GM18951 (cell line): ENCODE data around the gene ALKBH5.

Source experiments
- POLR2A ChIP-seq: IDR thresholded peaks from 4 replicates; pipeline ENCODE4 v1.6.1; 2011; ENCODE audit warnings: mild to moderate bottlenecking; ENCODE audit not compliant: insufficient read length, insufficient read depth; ENCODE audit errors: extremely low read depth
- in situ Hi-C: fragments of 300-500 bp; cut with MboI; formaldehyde crosslinking; loops from one replicate; pipeline ENCODE4 v1.12.0; 2022; ENCODE audit warnings: low sequenced_read_pairs, mixed read lengths, inconsistent platforms; ENCODE audit not compliant: unreplicated experiment

ALKBH5 gene

DNA sequence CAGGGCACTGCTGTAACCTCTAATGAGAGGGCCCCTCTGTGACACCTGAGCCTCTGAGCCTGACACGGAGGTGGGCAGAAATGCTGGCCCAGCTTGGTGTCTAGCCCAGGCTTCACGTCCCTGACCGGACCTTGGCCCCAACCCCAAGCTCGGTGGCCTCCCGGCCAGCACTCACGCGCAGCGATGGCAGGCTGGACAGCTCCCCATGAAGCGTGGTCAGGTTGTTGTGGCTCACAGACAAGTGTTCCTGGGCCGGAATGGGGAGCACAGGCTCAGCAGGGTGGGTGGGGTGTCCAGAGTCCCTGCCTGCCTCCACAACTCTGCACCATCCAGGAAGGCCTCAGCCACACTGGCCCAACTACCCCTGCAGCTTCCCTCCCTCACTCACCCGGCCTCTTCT, 72.7 kb downstream of the ALKBH5 start:
- no peak for TF ChIP-seq POLR2A
- in situ Hi-C loops, result no loop called here

- no peak for TF ChIP-seq POLR2A
- in situ Hi-C loops, result no loop called here
Observed at GRCh38 chr17:18256776-18257175, 73.1 kb downstream of the ALKBH5 start.

DNA sequence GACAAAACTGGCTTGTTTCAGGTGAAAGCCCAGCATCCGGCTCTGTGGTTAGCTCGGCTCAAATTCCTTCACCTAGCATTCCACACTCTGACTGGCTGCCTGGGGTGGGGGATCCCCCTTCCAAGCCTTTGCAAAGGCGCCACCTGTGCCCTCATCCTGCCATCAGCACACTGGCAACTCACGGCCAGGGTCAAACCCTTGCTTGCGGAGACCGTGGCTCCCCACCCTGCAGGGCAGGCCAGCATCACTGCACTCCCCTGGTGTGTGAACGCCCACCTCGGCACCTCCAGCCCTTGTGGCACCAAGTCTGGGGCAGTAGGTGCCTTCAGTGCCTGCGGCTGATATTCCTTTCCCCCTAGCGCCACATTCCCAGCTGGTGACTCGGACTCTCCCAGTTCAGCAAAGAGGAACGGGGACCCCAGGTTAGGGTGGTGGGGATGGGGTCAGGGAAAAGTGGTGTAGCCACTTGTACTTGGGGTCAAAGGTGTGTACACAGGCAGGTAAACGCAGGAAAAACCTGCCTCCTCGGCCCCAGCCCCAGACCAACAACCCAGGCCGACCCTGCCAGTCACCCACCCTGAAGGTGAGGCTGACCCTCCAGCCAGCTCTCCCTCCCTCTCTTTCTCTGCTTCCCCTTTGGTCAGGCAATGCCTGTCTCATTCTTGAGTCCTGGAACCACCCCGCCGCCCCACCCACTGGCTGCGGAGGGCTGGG, 73.8 kb downstream of the ALKBH5 start:
- no peak for TF ChIP-seq POLR2A
- in situ Hi-C loops, result no loop called here

- in situ Hi-C loops, result no loop called here
- TF ChIP-seq POLR2A, result peak; percentile 31
Observed at GRCh38 chr17:18257982-18258355, 74.3 kb downstream of the ALKBH5 start.

GRCh38 chr17:18258356-18259038, 74.9 kb downstream of the ALKBH5 start, which contains the start of gene FLII:
Gene FLII, minus strand, starts transcription at chr17:18258738. Its CDS starts 48 bp downstream, at chr17:18258690.
- peak; percentile 75 for TF ChIP-seq POLR2A
- in situ Hi-C loops, result no loop called here
